Upper lobe of left lung (tissue), 4 donors: ENCODE measurements around the gene PRSS2.

Source experiments
- EP300 ChIP-seq, 4 donors: sonication (generic); formaldehyde crosslinking; IDR thresholded peaks; one replicate each; pipeline ENCODE4 v1.5.1; 2017; ENCODE audit warnings: antibody characterized with exemption in 4 of 4, control low read depth in 2 of 4
- POLR2A ChIP-seq, 4 donors: fragments of 450-650 bp; IDR thresholded peaks; one replicate each; pipeline ENCODE4 v1.5.1; 2016 to 2017; ENCODE audit warnings: antibody characterized with exemption in 4 of 4, mild to moderate bottlenecking in 2 of 4
- POLR2AphosphoS5 ChIP-seq, 2 donors: sonication (generic); formaldehyde crosslinking; IDR thresholded peaks; one replicate each; pipeline ENCODE4 v1.5.1; 2017; ENCODE audit warnings: antibody characterized with exemption in 2 of 2
- TF ChIP-seq, protein P1 (sequence below), 6 experiments: fragments of 450-650 bp in 4 of 6; fragments of 200-600 bp in 2 of 6; sonication (generic) in 2 of 6; IDR thresholded peaks; one replicate each; pipeline ENCODE4 v1.5.1; 2016 to 2019; ENCODE audit warnings: antibody characterized with exemption in 6 of 6

GRCh38 chr7:142772673-142773072, 1.9 kb downstream of the PRSS2 start:
- TF ChIP-seq POLR2A (IDR thresholded peaks at IDR 0.05): no peak
- TF ChIP-seq, protein P1, sequence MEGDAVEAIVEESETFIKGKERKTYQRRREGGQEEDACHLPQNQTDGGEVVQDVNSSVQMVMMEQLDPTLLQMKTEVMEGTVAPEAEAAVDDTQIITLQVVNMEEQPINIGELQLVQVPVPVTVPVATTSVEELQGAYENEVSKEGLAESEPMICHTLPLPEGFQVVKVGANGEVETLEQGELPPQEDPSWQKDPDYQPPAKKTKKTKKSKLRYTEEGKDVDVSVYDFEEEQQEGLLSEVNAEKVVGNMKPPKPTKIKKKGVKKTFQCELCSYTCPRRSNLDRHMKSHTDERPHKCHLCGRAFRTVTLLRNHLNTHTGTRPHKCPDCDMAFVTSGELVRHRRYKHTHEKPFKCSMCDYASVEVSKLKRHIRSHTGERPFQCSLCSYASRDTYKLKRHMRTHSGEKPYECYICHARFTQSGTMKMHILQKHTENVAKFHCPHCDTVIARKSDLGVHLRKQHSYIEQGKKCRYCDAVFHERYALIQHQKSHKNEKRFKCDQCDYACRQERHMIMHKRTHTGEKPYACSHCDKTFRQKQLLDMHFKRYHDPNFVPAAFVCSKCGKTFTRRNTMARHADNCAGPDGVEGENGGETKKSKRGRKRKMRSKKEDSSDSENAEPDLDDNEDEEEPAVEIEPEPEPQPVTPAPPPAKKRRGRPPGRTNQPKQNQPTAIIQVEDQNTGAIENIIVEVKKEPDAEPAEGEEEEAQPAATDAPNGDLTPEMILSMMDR (IDR thresholded peaks at IDR 0.05): no peak
- TF ChIP-seq POLR2AphosphoS5 (IDR thresholded peaks at IDR 0.05): no peak
- TF ChIP-seq EP300 (IDR thresholded peaks at IDR 0.05): no peak
